Endothelial cell of umbilical vein (primary cell): ENCODE measurements around the gene WNT6. TPM values are rescaled to one million over a fixed set of nuclear protein-coding genes. Genes with fewer than 3 reads are reported as not detected.

Source experiments
- BruUV-seq: library from RNA; stranded (reverse); fragments of 400-500 nt; replicated peaks from 2 replicates; lab custom pipeline; 2021; lab: Mats Ljungman, UMichigan
- CTCF ChIA-PET: fragments of 300-600, 350-600 bp; sonication (Branson Sonifier 250); formaldehyde crosslinking; loops from one replicate; lab custom pipeline; 2021; ENCODE audit warnings: antibody characterized with exemption, inconsistent platforms; lab: Charles Lee
- POLR2A ChIA-PET: fragments of 300-600, 350-600 bp; sonication (Branson Sonifier 250); formaldehyde crosslinking; loops from one replicate; lab custom pipeline; 2021; ENCODE audit warnings: antibody characterized with exemption, inconsistent platforms; lab: Charles Lee
- DNase-seq: peaks from one replicate; pipeline ENCODE4 v3.0.0-alpha.2; 2011; ENCODE audit warnings: low read depth, low spot score
- FAIRE-seq: peaks from 2 replicates; lab custom pipeline; 2011; peaks lifted over from hg19 to GRCh38; lab: Jason Lieb, UNC
- H2AFZ ChIP-seq: 2 replicates; pipeline ENCODE4 v1.6.0; 2012; ENCODE audit warnings: low read depth, low read length, control low read depth, inconsistent platforms
- H3K27ac ChIP-seq: 2 replicates; pipeline ENCODE4 v1.5.1; 2011; ENCODE audit warnings: low read depth, mild to moderate bottlenecking, control low read depth, low read length, moderate library complexity; ENCODE audit not compliant: insufficient read depth
- H3K27me3 ChIP-seq, 2 experiments: 2 replicates each; pipeline versions ENCODE4 v1.6.0 to v1.6.1; 2011; ENCODE audit warnings: low read length in 2 of 2, mixed read lengths in 1 of 2; ENCODE audit not compliant: control insufficient read depth in 2 of 2, insufficient read depth in 2 of 2
- H3K36me3 ChIP-seq, 2 experiments: 2 replicates in 1 of 2; 3 replicates in 1 of 2; pipeline ENCODE4 v1.5.1; 2011; ENCODE audit warnings: low read length in 2 of 2, mild to moderate bottlenecking in 1 of 2, moderate library complexity in 1 of 2; ENCODE audit not compliant: control insufficient read depth in 2 of 2, insufficient read depth in 2 of 2; ENCODE audit errors: extremely low read depth in 1 of 2
- H3K4me1 ChIP-seq: 3 replicates; pipeline ENCODE4 v1.5.1; 2011; ENCODE audit warnings: mild to moderate bottlenecking, low read length; ENCODE audit not compliant: control insufficient read depth, insufficient read depth; ENCODE audit errors: extremely low read depth
- H3K4me2 ChIP-seq: 2 replicates; pipeline ENCODE4 v1.6.1; 2011; ENCODE audit warnings: low read length, control low read depth, mixed read lengths; ENCODE audit not compliant: insufficient read depth
- H3K4me3 ChIP-seq, 3 experiments: fragments of 200-600 bp in 1 of 3; sonication (generic), shearing (Covaris generic) in 1 of 3; replicated peaks in 1 of 3; 2 replicates each; pipeline ENCODE4 v1.5.1; 2011 to 2016; ENCODE audit warnings: control low read depth in 3 of 3, low read length in 3 of 3, mild to moderate bottlenecking in 2 of 3, inconsistent platforms in 1 of 3, low read depth in 1 of 3, moderate library complexity in 1 of 3; ENCODE audit not compliant: insufficient read depth in 1 of 3
- H3K79me2 ChIP-seq: 2 replicates; pipeline ENCODE4 v1.6.0; 2012; ENCODE audit warnings: low read length, inconsistent platforms; ENCODE audit not compliant: control insufficient read depth, insufficient read depth
- H3K9ac ChIP-seq: replicated peaks from 2 replicates; pipeline ENCODE3; 2011; ENCODE audit warnings: low read length, control low read depth; ENCODE audit not compliant: insufficient read depth; ENCODE audit errors: extremely low read depth
- H3K9me1 ChIP-seq: replicated peaks from 3 replicates; pipeline ENCODE4 v1.6.0; 2011; ENCODE audit warnings: mild to moderate bottlenecking, low read length; ENCODE audit not compliant: control insufficient read depth, insufficient read depth; ENCODE audit errors: extremely low read depth
- H3K9me3 ChIP-seq: replicated peaks from 2 replicates; pipeline ENCODE4 v1.5.1; 2012; ENCODE audit warnings: low read length, inconsistent platforms; ENCODE audit not compliant: control insufficient read depth, insufficient read depth
- H4K20me1 ChIP-seq: replicated peaks from 2 replicates; pipeline ENCODE3; 2011; ENCODE audit warnings: mild to moderate bottlenecking, low read length; ENCODE audit not compliant: control insufficient read depth, insufficient read depth; ENCODE audit errors: extremely low read depth
- CTCF ChIP-seq, 2 donors: IDR thresholded peaks; 1 replicate in 1 of 2; 2 replicates in 1 of 2; pipeline ENCODE4 v1.5.1; 2011; ENCODE audit warnings: low read length in 2 of 2, mild to moderate bottlenecking in 2 of 2, moderate library complexity in 2 of 2, control low read depth in 1 of 2, inconsistent platforms in 1 of 2, low read depth in 1 of 2; ENCODE audit not compliant: insufficient read depth in 1 of 2; ENCODE audit errors: extremely low read depth in 1 of 2
- EZH2 ChIP-seq: IDR thresholded peaks from 2 replicates; pipeline ENCODE4 v1.6.1; 2012; ENCODE audit warnings: borderline replicate concordance, low read depth, mild to moderate bottlenecking, moderate library complexity, low read length, inconsistent platforms; ENCODE audit not compliant: severe bottlenecking
- FOS ChIP-seq: IDR thresholded peaks from 2 replicates; pipeline ENCODE4 v1.6.1; 2011; ENCODE audit warnings: mild to moderate bottlenecking, low read length, moderate library complexity, borderline replicate concordance; ENCODE audit not compliant: insufficient read depth
- GATA2 ChIP-seq: IDR thresholded peaks from 2 replicates; pipeline ENCODE4 v1.7.0; 2011; ENCODE audit warnings: low read depth, mild to moderate bottlenecking, moderate library complexity, mixed read lengths, low read length; ENCODE audit not compliant: insufficient read length, insufficient read depth
- JUN ChIP-seq: IDR thresholded peaks from 2 replicates; pipeline ENCODE4 v1.6.1; 2011; ENCODE audit warnings: borderline replicate concordance, low read depth; ENCODE audit not compliant: insufficient read length, insufficient read depth
- MAX ChIP-seq: IDR thresholded peaks from 2 replicates; pipeline ENCODE4 v1.6.1; 2011; ENCODE audit not compliant: insufficient read depth, insufficient read length
- MYC ChIP-seq: IDR thresholded peaks from one replicate; pipeline ENCODE4 v1.6.1; 2011; ENCODE audit warnings: mild to moderate bottlenecking, low read depth, low read length
- POLR2A ChIP-seq: IDR thresholded peaks from 2 replicates; pipeline ENCODE4 v1.6.1; 2012; ENCODE audit warnings: low read depth, mild to moderate bottlenecking, control low read depth, low read length
- POLR2AphosphoS5 ChIP-seq: IDR thresholded peaks from 2 replicates; pipeline ENCODE4 v1.6.1; 2012; ENCODE audit warnings: low read depth, mild to moderate bottlenecking, control low read depth, low read length, moderate library complexity; ENCODE audit not compliant: insufficient read depth
- dilution Hi-C: fragments of 300-500 bp; cut with MboI; formaldehyde crosslinking; loops from one replicate; pipeline ENCODE4 v1.15.0; 2019; ENCODE audit warnings: low sequenced_read_pairs; ENCODE audit not compliant: extremely low pct_ligation_motif_present
- intact Hi-C: fragments of 100-400 bp; cut with micrococcal nuclease; formaldehyde crosslinking; loops from one replicate; pipeline ENCODE4 v1.10.0; 2022
- polyA plus RNA-seq, 4 experiments: library from polyadenylated mRNA; depleted of rRNA in 3 of 4; stranded (reverse) in 3 of 4; unstranded in 1 of 4; fragments of >200 nt; gene quantifications; 2 replicates each; pipeline versions ENCODE4 v1.2.1 to v1.2.3, GENCODE V29; 2011 to 2012; ENCODE audit warnings: missing spikeins in 1 of 4
- total RNA-seq: library from RNA; stranded (reverse); gene quantifications from 2 replicates; pipeline ENCODE4 v1.2.3, GENCODE V29; 2021

Gene WNT6
- total and polyA plus RNA-seq, 2 donors (not counting 3 experiments of a cell fraction or from before 2014, with no cell fraction given): not detected

GRCh38 chr2:218856167-218856895 lies 3.3 kb upstream of the WNT6 start:
- Histone ChIP-seq H3K4me3 (no peak overlapping the region), H3K9ac (no peak overlapping the region), H3K27ac (no peak overlapping the region), H3K27me3 (peaks cover 73 to 75% of the 10 kb centered on the region in 2 experiments), H3K9me3 (no peaks in the 10 kb centered on the region), H3K4me1 (no peaks in the 10 kb centered on the region), H3K36me3 (no peaks in the 10 kb centered on the region), H4K20me1 (no peaks in the 10 kb centered on the region), H2AFZ (no peak overlapping the region), H3K4me2 (no peak overlapping the region), H3K79me2 (no peaks in the 10 kb centered on the region), H3K9me1 (no peaks in the 10 kb centered on the region)
- TF ChIP-seq EZH2 (peak; percentile 33), MAX (no peak)
- CTCF ChIA-PET: interaction anchor here (0.7 to 1.5 kb wide), 4 partner anchors 20 to 124 kb away, joined by 3 to 5 read pairs (median 3); no protein-coding TSS in a partner anchor
- DNase-seq (no peak), FAIRE-seq (no peak)
- no TSS peak for BruUV-seq
- dilution Hi-C loops (no loop called here), intact Hi-C loops (no loop called here)
- POLR2A ChIA-PET: no interaction called here

- BruUV-seq: no TSS peak
- H3K4me3 ChIP-seq: no peak overlapping the region
- no peaks in the 10 kb centered on the region for H3K36me3 ChIP-seq
- no peak for TF ChIP-seq JUN
- no peak for TF ChIP-seq MYC
- no peak for TF ChIP-seq GATA2
- TF ChIP-seq POLR2A: no peak
- TF ChIP-seq FOS: no peak
- no peak for TF ChIP-seq EZH2
- no peak for TF ChIP-seq MAX
- no peak for TF ChIP-seq POLR2AphosphoS5
- no peak for TF ChIP-seq CTCF (IDR thresholded peaks at IDR 0.05; ENCODE audit: extremely low read depth in 1 of 2, insufficient read depth in 1 of 2, low read depth in 1 of 2, low read length in 2 of 2)
- H3K27ac ChIP-seq: no peak overlapping the region
- peaks cover 78 to 80% of the 10 kb centered on the region in 2 experiments for H3K27me3 ChIP-seq
- dilution Hi-C loops (no loop called here), intact Hi-C loops (no loop called here)
- H4K20me1 ChIP-seq: no peaks in the 10 kb centered on the region
- H2AFZ ChIP-seq: no peak overlapping the region
- H3K4me2 ChIP-seq: no peak overlapping the region
- CTCF ChIA-PET: no interaction called here
- no peaks in the 10 kb centered on the region for H3K9me1 ChIP-seq
- no peak for DNase-seq
- POLR2A ChIA-PET: no interaction called here
- no peaks in the 10 kb centered on the region for H3K9me3 ChIP-seq
- no peak overlapping the region for H3K9ac ChIP-seq
- no peaks in the 10 kb centered on the region for H3K4me1 ChIP-seq
- H3K79me2 ChIP-seq: no peaks in the 10 kb centered on the region
- FAIRE-seq: no peak
Observed at GRCh38 chr2:218856896-218857243, 2.7 kb upstream of the WNT6 start.
